HG03520 (cell line): ENCODE results near the gene ZNF416.

Experiments used
- ATAC-seq: cut with Tn5 transposase; IDR thresholded peaks from one replicate; pipeline ENCODE4 v1.9.1; 2021; ENCODE audit warnings: mild to moderate bottlenecking, moderate library complexity; ENCODE audit not compliant: unreplicated experiment

ZNF416 gene

DNA sequence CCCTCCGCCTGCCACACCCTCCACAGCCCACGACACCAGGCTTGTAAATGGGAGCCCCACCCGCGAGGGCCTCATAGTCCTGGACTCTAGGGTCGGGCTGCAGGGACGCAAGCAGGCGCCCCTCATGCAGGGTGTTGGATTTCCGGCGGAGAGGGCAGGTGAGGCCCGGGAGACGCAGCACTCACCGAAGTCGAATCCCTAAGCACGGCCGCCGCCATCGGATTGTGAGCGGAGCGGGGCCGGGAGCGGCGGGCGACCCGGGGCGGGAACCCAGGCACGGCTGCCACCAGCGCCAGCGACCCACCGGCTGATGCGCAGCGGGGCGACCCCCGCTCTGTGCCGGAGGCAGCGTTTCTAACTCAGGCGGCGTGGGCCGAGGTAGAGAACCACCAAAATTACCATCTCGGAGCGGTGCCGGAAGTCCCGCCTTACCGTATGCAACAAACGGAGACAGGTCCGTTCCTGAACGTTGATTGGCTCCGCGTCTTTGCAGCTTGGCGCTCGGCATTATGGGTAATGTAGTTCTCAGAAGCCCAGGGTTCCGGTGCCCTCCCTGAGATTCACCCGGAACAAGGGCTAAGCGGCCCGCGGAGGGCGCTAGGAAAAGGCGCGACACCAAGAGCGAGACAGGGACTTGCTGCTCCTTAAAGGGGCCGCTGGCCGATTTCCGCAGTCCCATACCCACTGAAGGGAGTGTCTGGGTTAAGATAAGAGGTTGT lies at the start of gene ZNF416:
Gene ZNF416 (minus strand): TSS at position 425 of the 719 bp plus-strand sequence. CDS start 207 bp downstream, at position 218.
- peak; percentile 78 for ATAC-seq

DNA sequence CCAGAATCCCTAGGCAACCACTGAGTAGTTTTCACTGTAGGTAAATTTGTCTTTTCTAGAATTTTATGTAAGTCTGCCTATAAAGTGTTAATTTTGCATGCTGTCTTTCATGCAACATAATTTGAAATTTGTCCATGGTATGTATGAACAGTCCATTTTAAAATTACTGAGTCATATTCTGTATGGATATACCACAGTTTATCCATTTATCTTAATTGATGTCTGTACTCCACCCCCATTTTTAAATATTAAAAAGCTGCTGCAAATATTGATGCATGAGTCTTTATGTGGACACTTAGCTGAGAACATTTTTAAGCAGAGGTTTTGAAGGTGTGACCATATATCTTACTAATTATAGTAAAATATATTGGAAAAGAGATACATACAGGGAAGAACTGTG lies 44.4 kb upstream of the ZNF416 start:
- no peak for ATAC-seq

DNA sequence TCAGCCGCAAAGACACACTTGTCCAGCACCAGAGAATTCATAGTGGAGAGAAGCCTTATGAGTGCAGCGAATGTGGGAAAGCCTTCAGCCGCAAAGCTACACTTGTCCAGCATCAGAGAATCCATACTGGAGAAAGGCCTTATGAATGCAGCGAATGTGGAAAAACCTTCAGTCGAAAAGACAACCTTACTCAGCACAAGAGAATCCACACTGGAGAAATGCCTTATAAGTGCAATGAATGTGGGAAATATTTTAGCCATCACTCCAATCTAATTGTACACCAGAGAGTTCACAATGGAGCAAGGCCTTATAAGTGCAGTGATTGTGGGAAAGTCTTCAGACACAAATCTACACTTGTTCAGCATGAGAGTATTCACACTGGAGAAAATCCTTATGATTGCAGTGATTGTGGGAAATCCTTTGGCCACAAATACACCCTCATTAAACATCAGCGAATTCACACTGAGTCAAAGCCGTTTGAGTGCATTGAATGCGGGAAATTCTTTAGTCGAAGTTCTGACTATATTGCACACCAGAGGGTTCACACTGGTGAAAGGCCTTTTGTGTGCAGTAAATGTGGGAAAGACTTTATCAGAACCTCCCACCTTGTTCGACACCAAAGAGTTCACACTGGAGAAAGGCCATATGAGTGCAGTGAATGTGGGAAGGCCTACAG lies 42.1 kb upstream of the ZNF416 start:
- ATAC-seq, result no peak

DNA sequence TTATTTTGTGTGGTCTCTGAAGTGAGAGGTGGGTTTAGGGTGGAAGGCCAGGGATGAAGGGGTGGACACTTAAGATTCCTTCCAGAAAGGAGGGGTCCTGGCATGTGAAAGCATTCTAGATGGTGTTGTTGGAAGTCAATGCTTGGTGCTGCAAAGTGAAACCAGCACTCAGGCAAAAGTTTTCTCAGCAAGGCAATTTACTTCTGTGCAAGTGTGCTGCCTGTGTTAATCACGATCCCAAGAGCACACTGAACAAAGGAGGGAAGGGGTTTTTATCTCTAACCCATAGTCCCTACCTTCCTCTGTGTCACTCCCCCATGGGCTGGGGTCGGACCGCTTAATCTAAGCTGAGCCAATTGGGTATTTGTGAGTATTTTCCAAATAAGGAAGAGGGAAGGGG lies 36.6 kb upstream of the ZNF416 start:
- ATAC-seq, result no peak

DNA sequence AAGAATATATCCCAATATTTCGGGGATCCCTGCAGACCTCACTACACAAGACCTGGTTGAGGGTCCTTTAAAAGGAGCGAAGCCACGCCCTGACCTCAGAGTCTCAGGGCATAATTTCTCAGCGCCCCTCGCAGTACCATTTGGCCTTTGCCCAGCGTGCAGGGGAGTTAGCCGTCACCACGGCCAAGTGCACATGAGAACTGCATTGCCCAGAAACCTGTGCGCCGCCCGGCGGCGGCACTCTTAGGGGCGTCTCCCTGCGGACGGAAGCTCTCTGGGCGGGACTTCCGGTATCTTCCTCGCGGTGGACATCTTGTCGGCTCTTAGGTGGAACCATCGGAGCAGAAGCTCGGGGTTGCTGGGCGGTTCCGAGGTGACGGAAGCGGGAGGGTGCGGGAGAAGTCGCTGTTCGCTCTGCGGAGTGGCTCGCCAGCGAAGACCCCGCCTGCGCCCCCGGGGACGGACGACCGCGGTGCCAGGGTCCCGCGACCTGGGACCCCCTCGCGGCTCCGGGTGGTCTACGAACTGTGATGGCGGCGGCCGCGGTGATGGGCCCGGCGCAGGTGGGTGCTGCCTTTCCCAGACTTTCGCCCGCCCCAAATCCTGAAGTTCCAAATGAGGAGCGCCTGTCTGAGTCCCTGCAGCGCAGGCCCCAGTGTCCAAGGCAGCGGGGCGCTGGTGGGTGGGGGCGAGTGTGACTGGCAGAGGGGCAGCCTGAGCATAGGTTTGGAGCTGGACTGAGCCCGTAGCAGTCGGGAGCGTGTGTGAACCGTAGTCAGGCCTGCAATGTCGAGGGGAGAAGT lies 35.4 kb upstream of the ZNF416 start, which contains the start of gene ZNF134:
Gene ZNF134 (plus strand): TSS at position 302 of the 803 bp plus-strand sequence. CDS start 5,227 bp downstream, outside the sequence.
- peak; percentile 89 for ATAC-seq

DNA sequence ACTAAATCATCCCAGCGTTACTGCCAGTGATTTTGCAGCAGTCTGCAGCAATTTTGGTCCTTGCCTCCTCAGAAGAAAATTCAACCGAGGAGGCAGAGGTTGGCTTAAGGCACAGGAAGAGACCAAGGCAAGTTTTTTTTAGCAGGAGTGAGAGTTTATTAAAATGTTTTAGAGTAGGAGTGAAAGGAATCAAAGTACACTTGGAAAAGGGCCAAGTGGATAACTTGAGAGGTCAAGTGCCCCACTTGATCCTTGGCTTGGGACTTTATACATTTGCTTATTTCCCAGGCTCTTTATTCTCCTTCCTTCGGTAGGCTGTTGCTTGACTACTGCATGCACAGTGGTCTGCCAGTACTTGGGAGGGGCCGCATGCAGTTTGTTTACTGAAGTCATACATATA lies 32.4 kb upstream of the ZNF416 start:
- ATAC-seq, result no peak

DNA sequence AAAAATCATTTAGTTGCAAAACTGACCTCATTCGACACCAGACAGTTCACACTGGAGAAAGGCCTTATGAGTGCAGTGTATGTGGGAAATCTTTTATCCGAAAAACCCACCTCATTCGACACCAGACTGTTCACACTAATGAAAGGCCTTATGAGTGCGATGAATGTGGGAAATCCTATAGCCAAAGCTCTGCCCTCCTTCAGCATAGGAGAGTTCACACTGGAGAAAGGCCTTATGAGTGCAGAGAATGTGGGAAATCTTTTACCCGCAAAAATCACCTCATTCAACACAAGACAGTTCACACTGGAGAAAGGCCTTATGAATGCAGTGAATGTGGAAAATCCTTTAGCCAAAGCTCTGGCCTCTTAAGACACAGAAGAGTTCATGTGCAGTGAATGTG lies 28.2 kb upstream of the ZNF416 start:
- no peak for ATAC-seq

DNA sequence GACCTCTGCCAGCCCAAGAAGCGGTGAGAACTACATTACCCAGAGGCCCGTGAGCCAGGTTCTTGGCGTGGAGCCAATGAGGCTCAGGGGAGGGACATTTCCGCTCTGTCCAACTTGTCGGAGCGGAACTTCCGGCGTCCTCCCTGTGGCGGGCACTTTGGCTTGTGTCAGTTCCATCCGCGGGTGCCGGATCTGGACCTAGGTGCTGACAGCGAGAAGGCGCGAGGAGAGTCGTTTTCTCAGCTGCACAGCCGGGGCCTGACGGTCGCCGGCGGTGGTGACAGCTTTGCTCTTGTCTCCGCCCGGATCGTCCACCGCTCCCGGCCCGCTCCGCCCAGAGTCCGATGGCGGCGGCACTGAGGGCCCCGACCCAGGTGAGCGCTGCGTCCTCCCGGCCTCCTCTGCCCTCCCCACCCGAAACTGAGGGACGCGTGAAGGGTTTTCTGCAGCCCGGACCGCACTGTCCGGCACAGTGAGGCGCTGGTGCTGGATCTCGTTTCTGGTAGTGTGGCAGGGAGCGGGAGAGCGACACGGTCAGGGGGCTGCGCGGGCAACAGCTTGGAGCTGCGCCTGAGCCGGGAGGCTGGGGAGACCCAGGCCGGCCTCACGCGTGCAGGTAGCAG lies 21.2 kb upstream of the ZNF416 start, which contains the start of gene ZNF530:
Gene ZNF530 (plus strand): TSS at position 125 of the 623 bp plus-strand sequence. CDS start 4,461 bp downstream, outside the sequence.
- peak; percentile 83 for ATAC-seq

DNA sequence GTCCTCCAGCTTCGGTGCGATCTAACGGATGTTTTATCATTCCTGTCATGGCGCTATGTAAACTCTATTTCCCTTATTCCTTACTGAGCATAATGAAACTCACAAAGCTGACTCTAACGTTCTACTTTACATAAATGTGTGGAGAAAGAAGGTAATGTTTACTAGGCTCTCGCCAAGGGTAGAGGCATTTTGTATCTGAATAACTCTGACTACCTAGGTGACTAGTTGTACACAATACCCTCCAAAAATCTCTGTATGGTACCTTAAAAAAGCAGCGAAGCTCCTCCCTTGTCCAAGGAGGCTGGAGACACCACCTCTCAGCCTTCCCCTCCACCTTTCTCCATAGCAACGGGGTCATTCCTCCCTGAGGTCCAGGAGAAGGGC lies 20.7 kb upstream of the ZNF416 start:
- no peak for ATAC-seq

DNA sequence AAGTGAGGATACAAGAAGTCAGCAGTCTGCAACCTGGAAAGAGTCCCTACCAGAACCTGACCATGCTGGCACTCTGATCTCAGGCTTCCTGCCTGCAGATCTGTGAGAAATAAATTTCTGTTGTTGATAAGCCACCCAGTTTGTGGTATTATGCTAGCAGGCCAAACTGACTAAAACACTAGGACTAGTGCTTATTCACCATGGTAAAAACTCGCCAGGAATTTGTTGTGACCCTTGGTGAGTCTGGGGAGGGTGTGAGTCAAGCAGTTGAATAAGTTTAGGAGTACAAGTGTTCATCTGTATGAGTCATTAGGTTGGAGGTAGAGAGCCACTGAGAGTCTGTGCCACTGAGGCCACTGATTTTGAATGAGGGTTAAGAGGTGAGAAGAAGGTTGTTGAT lies 8.8 kb upstream of the ZNF416 start:
- no peak for ATAC-seq

DNA sequence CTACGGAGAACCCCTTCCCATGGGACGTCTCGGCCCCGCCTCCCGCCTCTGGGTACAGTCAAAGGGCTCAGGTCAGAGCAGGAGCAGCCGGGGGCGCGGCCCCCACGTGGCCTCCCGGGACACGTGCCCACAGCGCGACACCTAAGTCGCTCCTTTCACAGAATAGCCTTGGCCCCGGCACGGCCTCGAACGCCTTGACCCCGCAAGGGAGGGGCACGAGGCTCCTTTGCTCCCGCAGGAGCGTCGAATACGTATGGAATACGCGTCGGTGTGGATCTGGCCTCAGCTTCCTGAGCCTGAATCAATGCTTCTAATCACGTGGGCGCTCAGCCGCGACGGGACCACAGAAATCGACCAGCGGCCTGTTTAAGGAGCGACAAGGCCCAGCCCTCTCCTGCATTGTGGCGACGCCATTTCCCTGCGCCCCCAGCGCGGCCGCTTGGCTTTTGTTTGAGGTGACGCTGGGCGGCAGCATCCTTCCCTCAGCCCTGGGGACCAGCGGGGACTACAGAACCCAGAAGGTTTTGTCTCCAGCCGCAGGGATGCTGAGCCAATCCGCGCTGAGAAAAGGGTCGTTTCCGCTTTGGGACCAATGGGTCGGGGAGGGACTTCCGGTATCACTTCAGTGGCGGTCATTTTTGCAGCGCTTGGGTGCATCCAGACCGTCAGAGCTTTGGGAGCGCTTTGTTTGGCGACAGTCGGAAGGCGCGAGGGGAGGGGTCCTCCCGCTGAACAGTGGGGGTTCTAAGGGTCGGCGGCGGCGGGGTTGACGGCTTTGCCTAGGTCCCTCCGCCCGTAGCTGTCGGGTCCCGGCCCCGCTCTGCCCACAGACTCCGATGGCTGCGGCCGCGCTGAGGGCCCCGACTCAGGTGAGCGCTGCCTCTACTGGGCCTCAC lies 5.1 kb upstream of the ZNF416 start, which contains the start of gene ZIK1:
Gene ZIK1 (plus strand): TSS at position 625 of the 896 bp plus-strand sequence. CDS start 212 bp downstream, at position 837.
- ATAC-seq, result peak; percentile 66

DNA sequence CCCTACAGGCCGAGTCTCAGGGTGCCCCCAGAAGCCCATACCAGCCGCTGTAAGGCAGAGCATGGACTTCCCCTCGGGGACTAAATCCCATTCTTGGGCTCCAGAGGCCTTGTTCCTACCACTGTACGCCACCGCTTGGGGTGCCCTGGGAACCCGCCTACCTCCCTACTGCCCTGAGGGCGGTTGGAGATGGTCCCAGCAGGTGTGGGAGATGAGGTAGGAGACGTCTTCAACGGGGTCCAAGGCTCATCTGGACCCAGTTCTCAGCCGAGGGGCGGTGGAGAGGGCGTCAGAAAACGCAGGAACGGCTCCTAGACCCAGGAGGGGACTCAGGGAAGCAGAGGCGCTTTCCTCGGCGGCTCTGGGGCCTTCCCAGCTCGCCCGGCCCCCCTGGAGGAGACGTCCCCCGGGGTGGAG lies 4.4 kb upstream of the ZNF416 start:
- ATAC-seq, result no peak

DNA sequence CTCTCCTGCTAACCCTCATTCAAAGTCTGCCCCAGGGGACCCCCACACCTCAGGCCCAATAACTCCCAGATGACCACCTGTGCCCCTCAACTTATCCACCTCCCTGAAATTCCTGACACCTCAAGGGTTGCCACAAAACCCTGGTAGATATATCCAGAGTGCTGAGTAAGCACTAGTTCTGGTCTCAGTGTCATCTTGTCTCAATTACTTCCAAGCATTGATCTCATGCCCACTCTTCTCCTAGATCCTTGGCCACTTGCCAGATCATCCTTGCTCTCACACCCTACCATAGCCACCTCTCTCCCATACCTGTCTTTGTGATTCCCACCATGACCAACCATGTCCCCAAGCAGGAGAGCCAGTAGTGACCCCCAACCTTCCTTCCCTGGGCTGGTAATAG lies 2.0 kb downstream of the ZNF416 start:
- ATAC-seq, result no peak

DNA sequence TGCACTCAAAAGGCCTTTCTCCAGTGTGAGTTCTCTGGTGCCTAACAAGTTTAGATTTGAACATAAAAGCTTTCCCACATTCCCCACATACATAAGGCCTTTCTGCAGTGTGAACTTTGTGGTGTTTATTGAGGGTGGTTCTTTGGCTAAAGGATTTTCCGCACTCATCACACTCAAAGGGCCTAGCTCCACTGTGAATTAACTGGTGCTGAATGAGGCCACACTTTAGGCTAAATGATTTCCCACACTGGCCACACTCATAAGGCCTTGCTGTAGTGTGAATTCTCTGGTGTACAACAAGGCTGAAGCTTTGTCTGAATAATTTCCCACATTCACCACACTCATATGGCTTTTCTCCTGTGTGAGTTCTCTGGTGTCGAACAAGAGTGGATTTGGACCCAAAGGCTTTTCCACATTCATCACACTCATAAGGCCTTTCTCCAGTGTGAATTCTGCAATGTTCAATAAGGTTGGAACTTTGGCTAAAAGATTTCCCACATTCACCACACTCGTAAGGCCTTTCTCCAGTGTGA lies 6.2 kb downstream of the ZNF416 start:
- no peak for ATAC-seq

DNA sequence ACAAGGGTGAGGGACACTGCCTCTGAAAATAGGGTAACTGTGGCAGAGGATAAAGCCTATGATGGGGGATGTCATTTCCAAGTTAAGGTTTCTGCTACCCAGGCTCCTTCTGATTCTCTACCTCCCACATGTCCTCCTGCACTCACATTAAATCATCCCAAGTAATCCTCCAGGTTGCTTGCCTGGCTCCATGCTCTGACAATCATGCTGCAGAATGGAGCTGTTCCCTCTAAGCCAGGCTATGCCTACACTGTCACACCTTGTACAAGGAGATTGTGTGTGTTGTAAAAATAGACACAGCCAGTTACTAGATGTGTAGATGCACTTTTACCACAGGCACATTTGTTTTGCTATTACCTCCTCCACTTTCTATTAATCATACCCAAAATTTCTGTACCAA lies 8.0 kb downstream of the ZNF416 start:
- ATAC-seq, result no peak

DNA sequence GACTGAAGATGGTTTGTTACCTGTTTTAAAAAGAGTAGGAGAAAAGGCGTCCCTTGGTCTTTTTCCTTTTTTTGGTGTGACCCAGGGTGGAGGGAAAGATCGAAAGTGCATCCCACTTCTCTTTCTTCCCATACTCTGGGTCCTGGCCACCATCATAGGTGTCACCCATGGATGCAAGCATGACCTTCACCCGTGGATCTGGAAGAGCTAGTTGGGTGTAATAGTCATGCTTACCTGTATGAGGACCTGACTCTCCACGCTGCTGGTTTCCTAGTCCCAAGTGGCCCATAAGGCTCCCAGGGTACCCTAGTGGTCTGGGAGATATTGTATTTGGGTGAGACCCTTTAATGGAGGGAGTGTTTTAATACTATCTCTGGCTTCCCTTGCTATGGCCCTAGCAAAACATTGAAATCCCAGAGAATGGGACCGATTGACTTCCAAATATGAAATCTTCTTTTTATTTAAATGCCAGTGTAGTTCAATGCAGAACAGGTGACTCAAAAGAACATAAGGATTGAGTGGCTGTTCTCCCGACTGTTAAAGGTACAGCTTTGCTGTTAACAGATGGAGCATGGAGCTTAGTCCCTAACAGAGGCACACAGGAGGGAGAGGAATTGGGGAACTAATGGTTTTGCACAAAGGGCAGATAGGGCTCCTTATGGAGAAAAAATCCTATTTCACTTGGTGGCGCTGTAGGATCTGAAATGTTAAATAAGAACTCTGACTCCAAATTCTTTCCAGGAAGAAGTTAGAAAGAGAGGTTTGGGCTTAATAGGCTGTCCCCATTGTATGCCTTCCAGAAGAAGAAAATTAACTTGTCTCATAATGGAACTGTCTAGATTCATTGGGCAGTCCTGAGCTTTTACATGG lies 12.1 kb downstream of the ZNF416 start:
- no peak for ATAC-seq

DNA sequence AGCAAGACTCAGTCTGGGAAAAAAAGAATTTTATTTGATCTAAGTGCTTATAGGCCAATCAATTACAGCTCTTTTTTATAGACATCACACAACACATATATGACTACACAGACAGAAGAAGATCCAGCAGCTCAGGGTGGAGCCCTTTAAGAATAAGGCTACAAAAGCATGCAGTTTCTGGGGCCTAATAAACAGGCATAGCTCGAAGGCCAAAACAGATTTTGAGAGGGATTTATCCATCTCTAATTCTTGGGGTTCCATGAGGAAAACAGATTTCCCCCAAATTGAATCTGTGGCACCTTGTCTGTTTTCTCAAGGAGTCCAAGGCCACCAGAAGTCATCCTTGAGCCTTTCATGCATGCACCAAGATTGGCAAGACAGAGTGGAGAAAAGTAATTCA lies 15.2 kb downstream of the ZNF416 start:
- ATAC-seq, result no peak

DNA sequence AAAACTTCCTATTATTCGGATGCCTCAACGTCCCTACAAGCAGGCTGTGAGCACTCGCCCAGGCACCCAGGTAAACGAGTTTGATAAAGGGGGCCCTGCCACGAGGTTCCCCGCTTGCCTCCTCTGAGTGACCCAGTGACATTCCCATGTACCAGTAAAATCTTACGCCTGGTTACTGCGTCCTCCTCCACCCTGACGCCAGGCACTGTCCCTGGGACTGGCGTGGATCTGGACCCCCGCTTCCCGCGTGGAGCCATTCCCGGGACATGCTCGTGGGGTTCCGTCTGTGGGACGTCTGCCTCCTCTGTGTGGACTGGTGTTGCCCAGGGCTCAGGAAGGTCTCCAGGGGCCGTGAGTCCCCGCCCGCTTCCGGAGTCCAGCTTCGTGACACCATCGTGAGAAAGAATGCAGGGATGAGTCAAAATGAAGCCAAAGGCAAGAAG lies 18.6 kb downstream of the ZNF416 start:
- peak; percentile 24 for ATAC-seq
